LNCAP (cell line): ENCODE data around the gene PLPP2.

Experiments
- CTCF ChIP-seq: fragments of 450-650 bp; IDR thresholded peaks from 2 replicates; pipeline ENCODE4 v1.5.1; 2017; ENCODE audit warnings: mild to moderate bottlenecking

PLPP2 gene

GRCh38 chr19:291006-291521 is at the start of gene PLPP2:
PLPP2 (minus strand) TSS chr19:291403; CDS start chr19:291336, 67 bp downstream.
- no peak for TF ChIP-seq CTCF

- no peak for TF ChIP-seq CTCF
These were observed 49.6 kb upstream of the PLPP2 start for GRCh38 chr19:340620-341385.

- TF ChIP-seq CTCF: no peak
These were observed 48.2 kb upstream of the PLPP2 start for GRCh38 chr19:339262-339887.

GRCh38 chr19:338421-338820 is 47.2 kb upstream of the PLPP2 start:
- no peak for TF ChIP-seq CTCF

- TF ChIP-seq CTCF: no peak
These were observed 44.9 kb upstream of the PLPP2 start for GRCh38 chr19:336067-336614.

GRCh38 chr19:335486-336066 is 44.4 kb upstream of the PLPP2 start:
- TF ChIP-seq CTCF: no peak

- TF ChIP-seq CTCF: no peak
These were observed 43.9 kb upstream of the PLPP2 start for GRCh38 chr19:335072-335471.
